ENCODE measurements around the gene PSMB4. TPM values are rescaled to one million over a fixed set of nuclear protein-coding genes. Genes with fewer than 3 reads are reported as not detected.

Gene PSMB4
- total RNA-seq, 1 donor from 2014 or later = 310 TPM

GRCh38 chr1:151362308-151363155 is 36.8 kb upstream of the PSMB4 start:
- CTCF ChIA-PET = no interaction called here
- ATAC-seq (ENCODE audit: low read depth) = no peak
- H3K4me1 Mint-ChIP-seq = no peaks in the 10 kb centered on the region
- intact Hi-C loops (cut with micrococcal nuclease) = no loop called here
- H3K9me3 Mint-ChIP-seq = no peaks in the 10 kb centered on the region
- DNase-seq = no peak
- H3K27ac Mint-ChIP-seq = no peak overlapping the region
- no peaks in the 10 kb centered on the region for H3K27me3 Mint-ChIP-seq
- no peaks in the 10 kb centered on the region for H3K36me3 Mint-ChIP-seq (ENCODE audit: low read depth)
- TF ChIP-seq, protein P1, sequence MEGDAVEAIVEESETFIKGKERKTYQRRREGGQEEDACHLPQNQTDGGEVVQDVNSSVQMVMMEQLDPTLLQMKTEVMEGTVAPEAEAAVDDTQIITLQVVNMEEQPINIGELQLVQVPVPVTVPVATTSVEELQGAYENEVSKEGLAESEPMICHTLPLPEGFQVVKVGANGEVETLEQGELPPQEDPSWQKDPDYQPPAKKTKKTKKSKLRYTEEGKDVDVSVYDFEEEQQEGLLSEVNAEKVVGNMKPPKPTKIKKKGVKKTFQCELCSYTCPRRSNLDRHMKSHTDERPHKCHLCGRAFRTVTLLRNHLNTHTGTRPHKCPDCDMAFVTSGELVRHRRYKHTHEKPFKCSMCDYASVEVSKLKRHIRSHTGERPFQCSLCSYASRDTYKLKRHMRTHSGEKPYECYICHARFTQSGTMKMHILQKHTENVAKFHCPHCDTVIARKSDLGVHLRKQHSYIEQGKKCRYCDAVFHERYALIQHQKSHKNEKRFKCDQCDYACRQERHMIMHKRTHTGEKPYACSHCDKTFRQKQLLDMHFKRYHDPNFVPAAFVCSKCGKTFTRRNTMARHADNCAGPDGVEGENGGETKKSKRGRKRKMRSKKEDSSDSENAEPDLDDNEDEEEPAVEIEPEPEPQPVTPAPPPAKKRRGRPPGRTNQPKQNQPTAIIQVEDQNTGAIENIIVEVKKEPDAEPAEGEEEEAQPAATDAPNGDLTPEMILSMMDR (IDR thresholded peaks at IDR 0.05) = no peak
- H3K4me3 Mint-ChIP-seq = no peak overlapping the region
- POLR2A ChIA-PET = no interaction called here

DNA sequence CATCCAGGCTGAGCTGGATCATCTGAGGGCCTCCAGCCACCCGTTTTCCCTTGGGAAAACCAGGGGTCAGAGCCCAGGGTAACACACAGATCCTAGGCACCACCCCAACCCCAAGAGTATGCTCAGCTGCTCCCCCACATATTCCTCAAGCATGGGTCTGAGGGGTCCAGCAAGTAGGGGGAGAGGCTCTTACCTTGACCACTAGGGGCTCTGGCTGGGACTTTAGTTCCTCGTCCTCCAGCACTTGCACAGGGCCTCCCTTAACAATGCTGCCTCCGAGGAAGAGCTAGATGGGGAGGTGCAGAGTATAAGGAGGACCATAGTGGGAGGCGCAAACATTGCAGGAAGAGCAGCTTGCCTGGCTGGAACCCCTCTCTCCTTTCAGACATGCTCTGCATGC is 34.4 kb upstream of the PSMB4 start:
- POLR2A ChIA-PET = interaction anchor here (1.1 kb wide), 1 partner anchor 38 kb away, joined by 3 read pairs; the partner anchor contains the start of gene PI4KB
- Mint-ChIP-seq H3K9me3 (no peaks in the 10 kb centered on the region), H3K36me3 (ENCODE audit: low read depth) (no peaks in the 10 kb centered on the region), H3K27me3 (no peaks in the 10 kb centered on the region), H3K4me1 (no peaks in the 10 kb centered on the region), H3K4me3 (no peak overlapping the region), H3K27ac (no peak overlapping the region)
- TF ChIP-seq, protein P1 (IDR thresholded peaks at IDR 0.05) = no peak
- CTCF ChIA-PET = no interaction called here
- intact Hi-C loops (cut with micrococcal nuclease) = no loop called here
- DNase-seq (no peak), ATAC-seq (ENCODE audit: low read depth) (no peak)

GRCh38 chr1:151367658-151368392 is 31.5 kb upstream of the PSMB4 start:
- Mint-ChIP-seq H3K4me1 (no peaks in the 10 kb centered on the region), H3K27me3 (no peaks in the 10 kb centered on the region), H3K9me3 (no peaks in the 10 kb centered on the region), H3K4me3 (no peak overlapping the region), H3K36me3 (ENCODE audit: low read depth) (no peaks in the 10 kb centered on the region), H3K27ac (no peak overlapping the region)
- intact Hi-C loops (cut with micrococcal nuclease) = no loop called here
- DNase-seq = no peak
- ATAC-seq (ENCODE audit: low read depth) = no peak
- TF ChIP-seq, protein P1 (IDR thresholded peaks at IDR 0.05) = no peak
- CTCF ChIA-PET = no interaction called here
- POLR2A ChIA-PET = interaction anchor here (1.0 to 1.1 kb wide), 2 partner anchors 21 to 41 kb away, joined by 3 read pairs; partner anchors contain the start of gene RFX5

GRCh38 chr1:151368393-151369301 is 30.7 kb upstream of the PSMB4 start:
- H3K9me3 Mint-ChIP-seq = no peaks in the 10 kb centered on the region
- no peak overlapping the region for H3K4me3 Mint-ChIP-seq
- CTCF ChIA-PET = interaction anchor here (0.6 to 1.0 kb wide), 2 partner anchors 28 to 91 kb away, joined by 3 read pairs; partner anchors contain the start of gene POGZ
- TF ChIP-seq, protein P1 (IDR thresholded peaks at IDR 0.05) = no peak
- H3K4me1 Mint-ChIP-seq = no peaks in the 10 kb centered on the region
- intact Hi-C loops (cut with micrococcal nuclease) = no loop called here
- no peak overlapping the region for H3K27ac Mint-ChIP-seq
- H3K27me3 Mint-ChIP-seq = no peaks in the 10 kb centered on the region
- H3K36me3 Mint-ChIP-seq (ENCODE audit: low read depth) = no peaks in the 10 kb centered on the region
- no peak for DNase-seq
- no peak for ATAC-seq (ENCODE audit: low read depth)
- POLR2A ChIA-PET = interaction anchor here (1.0 kb wide), 1 partner anchor 42 kb away, joined by 3 read pairs; no protein-coding TSS in a partner anchor
